ENCODE measurements around the gene CCDC159.

The CCDC159 gene

GRCh38 chr19:11387162-11388034 lies 41.1 kb downstream of the CCDC159 start (continued):
- TF ChIP-seq ZNF560 (tag by site-specific recombination; IDR thresholded peaks at IDR 0.05; ENCODE audit: borderline replicate concordance) (no peak), ZNF426 (tag by site-specific recombination; IDR thresholded peaks at IDR 0.05) (no peak), ZNF19 (tag by site-specific recombination; IDR thresholded peaks at IDR 0.05; ENCODE audit: low read depth) (no peak), ZFP37 (tag by site-specific recombination; IDR thresholded peaks at IDR 0.05) (no peak)

- POLR2A ChIA-PET: interaction anchor here (1.0 to 2.0 kb wide), 3 partner anchors 9 to 94 kb away, joined by 3 to 8 read pairs (median 5); partner anchors contain the start of gene SWSAP1
These were observed 44.0 kb downstream of the CCDC159 start for GRCh38 chr19:11390359-11390758.

GRCh38 chr19:11390933-11391680 lies 44.8 kb downstream of the CCDC159 start:
- CTCF ChIA-PET: interaction anchor here (0.5 to 2.4 kb wide), 7 partner anchors 8 to 126 kb away, joined by 3 to 15 read pairs (median 3); no protein-coding TSS in a partner anchor
- TF ChIP-seq, protein P1, sequence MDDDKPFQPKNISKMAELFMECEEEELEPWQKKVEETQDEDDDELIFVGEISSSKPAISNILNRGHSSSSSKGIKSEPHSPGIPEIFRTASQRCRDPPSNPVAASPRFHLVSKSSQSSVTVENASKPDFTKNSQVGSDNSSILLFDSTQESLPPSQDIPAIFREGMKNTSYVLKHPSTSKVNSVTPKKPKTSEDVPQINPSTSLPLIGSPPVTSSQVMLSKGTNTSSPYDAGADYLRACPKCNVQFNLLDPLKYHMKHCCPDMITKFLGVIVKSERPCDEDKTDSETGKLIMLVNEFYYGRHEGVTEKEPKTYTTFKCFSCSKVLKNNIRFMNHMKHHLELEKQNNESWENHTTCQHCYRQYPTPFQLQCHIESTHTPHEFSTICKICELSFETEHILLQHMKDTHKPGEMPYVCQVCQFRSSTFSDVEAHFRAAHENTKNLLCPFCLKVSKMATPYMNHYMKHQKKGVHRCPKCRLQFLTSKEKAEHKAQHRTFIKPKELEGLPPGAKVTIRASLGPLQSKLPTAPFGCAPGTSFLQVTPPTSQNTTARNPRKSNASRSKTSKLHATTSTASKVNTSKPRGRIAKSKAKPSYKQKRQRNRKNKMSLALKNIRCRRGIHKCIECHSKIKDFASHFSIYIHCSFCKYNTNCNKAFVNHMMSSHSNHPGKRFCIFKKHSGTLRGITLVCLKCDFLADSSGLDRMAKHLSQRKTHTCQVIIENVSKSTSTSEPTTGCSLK (tag by site-specific recombination; IDR thresholded peaks at IDR 0.05): no peak
- TF ChIP-seq ZSCAN16 (tag by site-specific recombination; IDR thresholded peaks at IDR 0.05) (no peak), ZNF155 (tag by site-specific recombination; IDR thresholded peaks at IDR 0.05) (no peak), ZNF26 (tag by site-specific recombination; IDR thresholded peaks at IDR 0.05) (no peak), ZBTB1 (tag by site-specific recombination; IDR thresholded peaks at IDR 0.05) (no peak), OVOL3 (tag by site-specific recombination; IDR thresholded peaks at IDR 0.05) (no peak), ZFHX2 (tag by site-specific recombination; conservative IDR thresholded peaks at IDR 0.05) (no peak), ZNF785 (tag by site-specific recombination; IDR thresholded peaks at IDR 0.05) (no peak)

More at GRCh38 chr19:11390359-11390758, 44.0 kb downstream of the CCDC159 start:
- no peaks in the 10 kb centered on the region for H3K9me3 ChIP-seq (ENCODE audit: control insufficient read depth, insufficient read depth, low read depth, low read length)
- TF ChIP-seq ZNF16 (tag by site-specific recombination; IDR thresholded peaks at IDR 0.05; ENCODE audit: low read depth): no peak
- TF ChIP-seq ZBTB6 (tag by site-specific recombination; IDR thresholded peaks at IDR 0.05): no peak
- TF ChIP-seq ZBTB1 (tag by site-specific recombination; IDR thresholded peaks at IDR 0.05): no peak
- TF ChIP-seq, protein P2, sequence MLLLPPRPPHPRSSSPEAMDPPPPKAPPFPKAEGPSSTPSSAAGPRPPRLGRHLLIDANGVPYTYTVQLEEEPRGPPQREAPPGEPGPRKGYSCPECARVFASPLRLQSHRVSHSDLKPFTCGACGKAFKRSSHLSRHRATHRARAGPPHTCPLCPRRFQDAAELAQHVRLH (tag by site-specific recombination; IDR thresholded peaks at IDR 0.05): no peak
- TF ChIP-seq ZNF214 (tag by site-specific recombination; IDR thresholded peaks at IDR 0.05; ENCODE audit: borderline replicate concordance): no peak
- TF ChIP-seq, protein P3, sequence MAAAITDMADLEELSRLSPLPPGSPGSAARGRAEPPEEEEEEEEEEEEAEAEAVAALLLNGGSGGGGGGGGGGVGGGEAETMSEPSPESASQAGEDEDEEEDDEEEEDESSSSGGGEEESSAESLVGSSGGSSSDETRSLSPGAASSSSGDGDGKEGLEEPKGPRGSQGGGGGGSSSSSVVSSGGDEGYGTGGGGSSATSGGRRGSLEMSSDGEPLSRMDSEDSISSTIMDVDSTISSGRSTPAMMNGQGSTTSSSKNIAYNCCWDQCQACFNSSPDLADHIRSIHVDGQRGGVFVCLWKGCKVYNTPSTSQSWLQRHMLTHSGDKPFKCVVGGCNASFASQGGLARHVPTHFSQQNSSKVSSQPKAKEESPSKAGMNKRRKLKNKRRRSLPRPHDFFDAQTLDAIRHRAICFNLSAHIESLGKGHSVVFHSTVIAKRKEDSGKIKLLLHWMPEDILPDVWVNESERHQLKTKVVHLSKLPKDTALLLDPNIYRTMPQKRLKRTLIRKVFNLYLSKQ (tag by site-specific recombination; IDR thresholded peaks at IDR 0.05; ENCODE audit: borderline replicate concordance): no peak
- no peak for TF ChIP-seq SCRT2 (tag by site-specific recombination; IDR thresholded peaks at IDR 0.05)
- no peak for TF ChIP-seq ZBTB21 (tag by site-specific recombination; IDR thresholded peaks at IDR 0.05)
- TF ChIP-seq ZNF785 (tag by site-specific recombination; IDR thresholded peaks at IDR 0.05): no peak
- no peak for TF ChIP-seq ZEB2 (tag by site-specific recombination; IDR thresholded peaks at IDR 0.05)
- TF ChIP-seq ZNF24 (tag by site-specific recombination; IDR thresholded peaks at IDR 0.05): no peak
- TF ChIP-seq, protein P4, sequence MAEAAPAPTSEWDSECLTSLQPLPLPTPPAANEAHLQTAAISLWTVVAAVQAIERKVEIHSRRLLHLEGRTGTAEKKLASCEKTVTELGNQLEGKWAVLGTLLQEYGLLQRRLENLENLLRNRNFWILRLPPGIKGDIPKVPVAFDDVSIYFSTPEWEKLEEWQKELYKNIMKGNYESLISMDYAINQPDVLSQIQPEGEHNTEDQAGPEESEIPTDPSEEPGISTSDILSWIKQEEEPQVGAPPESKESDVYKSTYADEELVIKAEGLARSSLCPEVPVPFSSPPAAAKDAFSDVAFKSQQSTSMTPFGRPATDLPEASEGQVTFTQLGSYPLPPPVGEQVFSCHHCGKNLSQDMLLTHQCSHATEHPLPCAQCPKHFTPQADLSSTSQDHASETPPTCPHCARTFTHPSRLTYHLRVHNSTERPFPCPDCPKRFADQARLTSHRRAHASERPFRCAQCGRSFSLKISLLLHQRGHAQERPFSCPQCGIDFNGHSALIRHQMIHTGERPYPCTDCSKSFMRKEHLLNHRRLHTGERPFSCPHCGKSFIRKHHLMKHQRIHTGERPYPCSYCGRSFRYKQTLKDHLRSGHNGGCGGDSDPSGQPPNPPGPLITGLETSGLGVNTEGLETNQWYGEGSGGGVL (tag by site-specific recombination; IDR thresholded peaks at IDR 0.05): no peak
- TF ChIP-seq ZNF830 (tag by site-specific recombination; IDR thresholded peaks at IDR 0.05; ENCODE audit: low read depth): no peak
- H3K4me3 ChIP-seq (ENCODE audit: low read depth, low read length): no peak overlapping the region
- no peaks in the 10 kb centered on the region for H3K36me3 ChIP-seq (ENCODE audit: control insufficient read depth in 2 of 2, insufficient read depth in 1 of 2, low read length in 2 of 2)
- no peak overlapping the region for H3K27ac ChIP-seq (ENCODE audit: extremely low read depth, low read depth, low read length)
- H3K4me1 ChIP-seq (ENCODE audit: control insufficient read depth, insufficient read depth, low read length): no peaks in the 10 kb centered on the region
- CTCF ChIA-PET: interaction anchor here (0.5 to 2.4 kb wide), 5 partner anchors 7 to 94 kb away, joined by 3 to 15 read pairs (median 3); no protein-coding TSS in a partner anchor

More at GRCh38 chr19:11390933-11391680, 44.8 kb downstream of the CCDC159 start:
- POLR2A ChIA-PET: interaction anchor here (0.7 to 2.0 kb wide), 4 partner anchors 10 to 395 kb away, joined by 3 to 8 read pairs (median 4); partner anchors contain the start of gene SWSAP1
- Histone ChIP-seq H3K36me3 (ENCODE audit: control insufficient read depth in 2 of 2, insufficient read depth in 1 of 2, low read length in 2 of 2) (no peaks in the 10 kb centered on the region), H3K4me3 (ENCODE audit: low read depth, low read length) (no peak overlapping the region), H3K4me1 (ENCODE audit: control insufficient read depth, insufficient read depth, low read length) (no peaks in the 10 kb centered on the region), H3K27ac (ENCODE audit: extremely low read depth, low read depth, low read length) (no peak overlapping the region), H3K9me3 (ENCODE audit: control insufficient read depth, insufficient read depth, low read depth, low read length) (no peaks in the 10 kb centered on the region)
